ENCODE results near the gene FBXW2.

DNA sequence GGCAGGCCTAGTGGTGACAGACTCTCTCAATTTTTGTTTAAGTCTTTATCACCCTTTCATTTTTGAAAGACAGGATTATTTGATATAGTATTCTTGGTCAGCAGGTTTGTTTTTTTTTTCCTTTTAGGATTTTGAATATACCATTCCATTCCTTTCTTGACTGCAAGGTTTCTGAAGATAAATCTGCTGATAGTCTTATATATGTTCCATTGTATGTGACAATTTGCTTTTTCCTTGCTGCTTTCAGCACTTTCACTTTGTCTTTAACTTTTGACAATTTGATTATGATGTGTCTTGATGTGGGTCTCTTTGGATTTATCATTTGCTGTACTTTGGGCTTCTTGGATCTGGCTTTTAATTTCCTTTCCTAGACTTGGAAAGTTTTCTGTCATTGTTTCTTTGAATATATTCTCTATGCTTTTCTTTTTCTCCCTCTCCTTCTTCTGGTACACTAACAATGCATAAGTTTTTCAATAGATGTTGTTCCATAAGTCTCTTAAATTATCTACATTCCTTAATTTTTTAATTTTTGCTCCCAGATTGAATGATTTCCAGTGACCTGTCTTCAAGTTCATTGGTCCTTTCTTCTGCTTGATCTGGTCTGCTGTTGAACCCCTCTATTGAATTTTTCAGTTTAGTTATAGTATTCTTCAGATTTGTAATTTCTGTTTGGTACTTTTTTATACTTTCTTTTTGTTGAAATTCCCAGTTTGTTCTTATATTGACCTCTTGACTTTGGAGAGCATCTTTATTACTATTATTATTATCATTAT is 14.6 kb upstream of the FBXW2 start:
- TF ChIP-seq EZH2phosphoT487 (IDR thresholded peaks at IDR 0.05; ENCODE audit: insufficient read depth, low read depth) (no peak), EZH2 (IDR thresholded peaks at IDR 0.05; ENCODE audit: insufficient read depth, poor library complexity, severe bottlenecking) (no peak)

All from GM23248 (cell line).